GM13976 (cell line): ENCODE data around the gene DGKD.
A peak's percentile ranks its signal among the peaks of the same experiment; 100 is the strongest.

Source experiments
- DNase-seq: peaks from one replicate; pipeline ENCODE4 v3.0.0; 2012; ENCODE audit warnings: low spot score
- CTCF ChIP-seq: IDR thresholded peaks from 2 replicates; pipeline ENCODE4 v1.5.1; 2012; ENCODE audit warnings: borderline replicate concordance, mild to moderate bottlenecking; ENCODE audit not compliant: insufficient read depth; ENCODE audit errors: extremely low read depth, missing control alignments, control extremely low read depth
- in situ Hi-C: fragments of 300-500 bp; cut with MboI; formaldehyde crosslinking; loops from one replicate; pipeline ENCODE4 v1.12.0; 2022; ENCODE audit warnings: low sequenced_read_pairs, mixed read lengths, inconsistent platforms; ENCODE audit not compliant: unreplicated experiment

The DGKD gene

GRCh38 chr2:233353769-233354499 is at the start of gene DGKD:
DGKD (plus strand) TSS chr2:233354494; CDS start chr2:233354519, 25 bp downstream.
- in situ Hi-C loops: no loop called here
- DNase-seq: peak; percentile 96
- TF ChIP-seq CTCF: peak; percentile 20

- DNase-seq: no peak
- in situ Hi-C loops: no loop called here
- no peak for TF ChIP-seq CTCF
Observed at GRCh38 chr2:233307565-233307964, 46.7 kb upstream of the DGKD start, which contains the start of gene SAG. SAG (plus strand) TSS chr2:233307816; CDS start chr2:233309190, 1,374 bp downstream.

- in situ Hi-C loops: no loop called here
- no peak for TF ChIP-seq CTCF
Observed at GRCh38 chr2:233311241-233311926, 42.9 kb upstream of the DGKD start.

GRCh38 chr2:233312874-233313273 is 41.4 kb upstream of the DGKD start:
- TF ChIP-seq CTCF: no peak
- in situ Hi-C loops: no loop called here
- DNase-seq: peak; percentile 51

More at GRCh38 chr2:233311241-233311926, 42.9 kb upstream of the DGKD start:
- no peak for DNase-seq

- TF ChIP-seq CTCF: no peak
- in situ Hi-C loops: no loop called here
- no peak for DNase-seq
Observed at GRCh38 chr2:233314180-233314925, 39.9 kb upstream of the DGKD start.

GRCh38 chr2:233317196-233317943 is 36.9 kb upstream of the DGKD start:
- DNase-seq: no peak
- TF ChIP-seq CTCF: no peak
- in situ Hi-C loops: no loop called here
